Activated CD4-positive, alpha-beta T cell treated with anti-CD3 and anti-CD28 coated beads, Interleukin-2, Interleukin-6, amounts not matched to agents 100 ng/mL and 50 ng/mL, durations not matched to agents 16 hours and 8 hours (primary cell): ENCODE data around the gene SYTL3.
"Not testable (repeated sequence)": the region's sequence is repeated elsewhere in the genome, so short reads cannot be mapped to it uniquely, and the experiment has no call there.

Experiments
- DNase-seq: peaks from one replicate; pipeline ENCODE4 v3.0.0-alpha.2; 2020

Gene SYTL3, protein sequence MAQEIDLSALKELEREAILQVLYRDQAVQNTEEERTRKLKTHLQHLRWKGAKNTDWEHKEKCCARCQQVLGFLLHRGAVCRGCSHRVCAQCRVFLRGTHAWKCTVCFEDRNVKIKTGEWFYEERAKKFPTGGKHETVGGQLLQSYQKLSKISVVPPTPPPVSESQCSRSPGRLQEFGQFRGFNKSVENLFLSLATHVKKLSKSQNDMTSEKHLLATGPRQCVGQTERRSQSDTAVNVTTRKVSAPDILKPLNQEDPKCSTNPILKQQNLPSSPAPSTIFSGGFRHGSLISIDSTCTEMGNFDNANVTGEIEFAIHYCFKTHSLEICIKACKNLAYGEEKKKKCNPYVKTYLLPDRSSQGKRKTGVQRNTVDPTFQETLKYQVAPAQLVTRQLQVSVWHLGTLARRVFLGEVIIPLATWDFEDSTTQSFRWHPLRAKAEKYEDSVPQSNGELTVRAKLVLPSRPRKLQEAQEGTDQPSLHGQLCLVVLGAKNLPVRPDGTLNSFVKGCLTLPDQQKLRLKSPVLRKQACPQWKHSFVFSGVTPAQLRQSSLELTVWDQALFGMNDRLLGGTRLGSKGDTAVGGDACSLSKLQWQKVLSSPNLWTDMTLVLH

DNA sequence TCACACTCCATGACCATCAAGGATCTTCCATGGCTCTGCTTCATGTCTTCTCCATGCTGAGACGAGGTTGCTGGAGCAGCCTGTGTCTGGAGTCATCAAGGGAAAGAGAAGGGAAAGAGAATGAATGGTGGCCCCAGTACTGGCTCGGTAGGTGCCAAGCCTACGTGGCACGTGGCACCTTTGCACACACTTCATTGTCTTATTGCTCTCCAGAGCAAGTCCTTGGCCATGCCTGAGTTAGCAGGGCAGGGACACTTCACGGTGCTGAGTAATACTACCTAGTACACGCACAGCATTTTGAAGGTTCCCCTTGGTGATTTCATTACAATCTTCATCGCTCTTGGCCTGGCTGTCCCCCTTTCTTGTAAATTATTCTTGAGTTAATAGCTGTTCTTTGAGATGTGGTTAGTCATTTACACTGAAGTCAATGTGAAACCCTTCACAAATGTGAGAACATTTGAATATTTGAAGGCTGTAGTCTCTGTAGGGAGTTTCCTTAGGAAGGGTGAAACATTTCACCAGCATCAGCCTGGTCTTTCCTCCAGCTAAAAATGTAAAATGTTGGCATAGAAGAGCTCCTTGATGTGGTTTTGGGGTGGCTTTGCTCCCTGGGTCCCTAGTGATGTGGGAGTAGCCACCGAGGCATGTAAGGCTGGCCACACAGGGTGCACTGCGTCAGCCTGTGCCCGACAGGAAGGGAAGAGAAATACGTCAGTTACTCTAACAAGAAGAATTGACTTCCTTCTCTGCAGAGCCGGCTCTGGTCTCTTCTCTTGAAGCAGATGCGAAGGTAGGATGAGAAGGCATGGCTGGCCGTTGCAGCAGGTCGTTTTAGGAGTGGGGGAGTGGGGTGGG lies at the start of gene SYTL3:
Gene SYTL3, plus strand, starts transcription at position 766 of the 855 bp plus-strand sequence. CDS start 13,215 bp downstream, outside the sequence.
- DNase-seq, result peak; percentile 92

DNA sequence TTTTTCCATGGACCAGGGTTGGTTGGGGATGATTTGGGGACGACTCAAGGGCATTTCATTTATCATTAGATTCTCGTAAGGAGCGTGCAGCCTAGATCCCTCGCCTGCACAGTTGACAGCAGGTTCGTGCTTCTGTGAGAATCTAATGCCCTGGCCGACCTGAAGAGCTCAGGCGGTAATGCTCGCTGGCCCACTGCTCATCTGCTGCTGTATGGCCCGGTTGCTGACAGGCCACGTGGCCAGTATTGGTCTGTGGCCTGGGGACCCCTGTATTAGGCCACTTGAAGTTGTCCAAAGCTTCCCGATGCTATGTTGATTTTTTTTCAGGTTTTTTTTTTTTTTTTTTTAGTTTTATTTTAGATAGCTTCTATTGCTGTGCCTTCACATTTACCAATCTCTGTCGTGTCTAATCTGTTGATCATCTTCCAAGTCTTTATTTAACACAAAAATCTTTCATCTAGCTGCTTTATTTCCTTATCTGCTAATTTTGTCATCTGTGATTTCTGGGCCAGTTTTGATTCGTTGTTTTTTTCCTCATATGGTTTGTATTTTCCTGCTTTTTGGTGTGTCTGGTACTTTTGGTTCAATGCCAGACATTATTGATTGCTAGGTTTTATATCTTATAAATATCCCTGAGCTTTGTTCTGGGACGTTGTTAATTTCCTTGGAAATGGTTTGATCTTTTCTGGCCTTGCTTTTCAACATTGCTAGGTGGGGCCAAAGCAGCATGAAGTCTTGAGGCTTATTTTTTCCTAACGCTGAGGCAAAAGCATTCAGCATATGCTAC lies 46.4 kb upstream of the SYTL3 start:
- no peak for DNase-seq

DNA sequence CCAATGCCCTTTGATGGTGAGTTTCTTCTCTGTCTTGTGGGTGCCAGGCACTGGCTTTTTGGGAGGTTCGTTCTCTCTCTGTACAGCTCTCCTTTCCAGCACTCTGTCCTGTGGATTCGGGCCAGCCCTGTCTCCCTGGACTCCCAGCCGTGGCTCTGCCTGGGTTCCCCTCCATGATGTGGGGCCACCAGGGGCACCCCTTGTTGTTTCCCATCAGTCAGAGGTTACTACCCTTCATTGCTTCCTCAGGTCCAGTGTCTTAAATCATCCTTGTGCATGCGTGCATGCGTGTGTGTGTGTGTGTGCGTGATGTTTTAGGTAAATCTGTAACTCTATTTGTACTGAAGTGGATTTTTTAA lies 45.8 kb upstream of the SYTL3 start:
- DNase-seq, result no peak

DNA sequence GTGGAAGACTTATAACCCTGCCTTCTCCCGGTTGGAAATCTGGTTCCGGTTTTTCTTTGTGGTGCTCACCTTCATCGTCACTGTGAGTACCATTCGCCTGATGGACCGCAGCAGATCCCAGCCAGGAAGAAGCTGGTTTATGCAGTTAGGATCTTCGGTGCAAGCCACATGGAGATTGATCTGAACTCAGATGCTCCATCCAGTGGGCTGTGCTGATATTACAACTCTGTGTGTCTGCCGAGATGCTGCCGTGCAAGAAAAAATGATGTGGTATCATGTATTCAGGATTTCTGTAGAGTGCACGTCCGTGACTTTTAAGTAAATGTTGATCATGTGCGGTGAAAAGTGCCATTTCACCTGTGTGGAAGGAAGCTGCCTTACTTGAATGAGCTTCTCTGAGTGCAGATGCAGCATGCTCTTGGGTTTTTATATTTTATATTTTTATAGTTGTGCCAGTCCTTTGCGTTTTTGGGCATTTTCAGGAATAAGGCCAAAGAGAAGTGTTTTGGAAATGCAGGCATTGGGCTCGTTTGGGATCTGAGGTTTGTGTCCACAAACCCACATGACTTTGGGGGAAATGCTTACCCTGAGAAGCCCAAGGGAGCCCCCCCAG lies 44.5 kb upstream of the SYTL3 start:
- peak; percentile 65 for DNase-seq

DNA sequence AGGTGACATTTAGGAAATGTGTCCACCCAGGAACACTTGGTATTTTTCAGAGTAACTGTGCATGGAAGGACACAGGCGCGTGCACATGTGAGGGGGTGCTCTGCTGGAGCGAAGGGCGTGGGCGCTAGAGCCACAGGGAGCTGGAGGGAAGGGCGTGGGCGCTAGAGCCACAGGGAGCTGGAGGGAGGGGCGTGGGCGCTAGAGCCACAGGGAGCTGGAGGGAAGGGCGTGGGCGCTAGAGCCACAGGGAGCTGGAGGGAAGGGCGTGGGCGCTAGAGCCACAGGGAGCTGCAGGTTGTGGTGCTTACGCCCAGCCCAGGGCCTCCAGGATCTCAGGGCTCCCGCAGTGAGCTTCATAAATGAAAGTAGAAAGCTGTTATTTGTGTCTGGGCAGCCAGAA lies 43.8 kb upstream of the SYTL3 start:
- not testable (repeated sequence) for DNase-seq

DNA sequence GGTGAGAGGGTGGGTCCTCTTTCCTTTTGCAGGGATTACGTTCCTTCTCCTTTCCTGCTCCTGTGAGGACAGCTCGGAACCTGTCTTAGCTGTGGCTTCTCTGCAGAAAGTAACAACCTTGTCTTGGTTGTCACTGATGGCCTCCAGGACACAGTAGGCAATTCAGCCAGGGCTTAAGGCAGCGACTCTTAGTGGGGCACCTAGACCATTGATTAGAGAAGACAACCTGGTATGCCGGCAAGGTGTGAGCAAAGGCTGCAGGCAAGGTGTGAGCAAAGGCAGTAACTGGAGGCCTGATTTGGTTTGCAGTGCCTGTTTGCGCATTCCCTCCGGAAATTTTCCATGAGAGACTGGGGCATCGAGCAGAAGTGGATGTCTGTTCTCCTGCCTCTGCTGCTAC lies 42.9 kb upstream of the SYTL3 start:
- no peak for DNase-seq

DNA sequence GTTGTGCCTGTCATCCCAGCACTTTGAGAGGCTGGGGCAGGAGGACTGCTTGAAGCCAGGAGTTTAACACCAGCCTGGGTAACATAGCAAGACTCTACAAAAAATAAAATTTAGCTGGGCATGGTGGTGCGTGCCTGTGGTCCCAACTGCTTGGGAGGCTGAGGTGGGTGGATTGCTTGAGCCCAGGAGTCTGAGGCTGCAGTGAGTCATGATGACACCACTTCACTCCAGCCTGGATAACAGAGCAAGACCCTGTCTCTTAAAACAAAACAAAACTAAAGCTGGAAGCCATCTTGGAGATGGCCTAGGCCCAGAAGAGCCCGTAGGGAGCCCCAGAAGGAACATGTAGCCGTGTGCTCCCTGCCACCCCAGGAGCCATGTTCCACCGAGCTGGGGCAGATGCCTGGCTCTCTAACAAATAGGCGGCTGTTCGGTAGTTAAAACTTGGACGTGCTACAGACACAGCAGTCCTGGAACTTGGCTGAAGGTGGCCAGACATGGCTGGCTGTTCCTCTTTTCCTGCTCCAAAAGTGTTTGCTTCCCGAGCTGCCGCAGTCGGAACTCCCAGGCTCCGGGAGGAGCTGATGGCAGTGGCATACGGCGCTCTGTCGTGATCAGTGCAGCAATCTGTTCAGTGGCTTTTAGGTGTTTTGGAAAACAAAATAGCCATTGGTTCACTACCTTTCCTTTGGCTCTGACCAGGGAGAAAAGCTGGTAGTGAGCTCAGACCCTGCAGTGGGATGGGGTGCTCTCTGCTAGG lies 42.3 kb upstream of the SYTL3 start:
- no peak for DNase-seq

DNA sequence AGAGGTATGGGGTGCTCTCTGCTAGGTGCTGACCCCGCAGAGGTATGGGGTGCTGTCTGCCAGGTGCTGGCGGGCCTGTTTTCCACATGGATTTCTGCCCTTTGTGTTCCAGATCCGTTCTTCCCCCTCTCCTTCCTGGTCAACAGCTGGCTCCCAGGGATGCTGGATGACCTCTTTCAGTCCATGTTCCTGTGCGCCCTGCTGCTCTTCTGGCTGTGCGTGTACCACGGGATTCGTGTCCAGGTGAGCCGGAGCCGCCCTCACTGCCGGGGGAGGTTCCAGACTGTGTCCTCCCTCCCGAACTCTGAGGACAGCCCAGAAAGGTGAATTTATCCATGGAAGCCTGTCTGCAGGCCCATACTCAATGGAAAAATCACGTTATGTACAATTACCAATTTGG lies 41.6 kb upstream of the SYTL3 start:
- DNase-seq, result no peak

DNA sequence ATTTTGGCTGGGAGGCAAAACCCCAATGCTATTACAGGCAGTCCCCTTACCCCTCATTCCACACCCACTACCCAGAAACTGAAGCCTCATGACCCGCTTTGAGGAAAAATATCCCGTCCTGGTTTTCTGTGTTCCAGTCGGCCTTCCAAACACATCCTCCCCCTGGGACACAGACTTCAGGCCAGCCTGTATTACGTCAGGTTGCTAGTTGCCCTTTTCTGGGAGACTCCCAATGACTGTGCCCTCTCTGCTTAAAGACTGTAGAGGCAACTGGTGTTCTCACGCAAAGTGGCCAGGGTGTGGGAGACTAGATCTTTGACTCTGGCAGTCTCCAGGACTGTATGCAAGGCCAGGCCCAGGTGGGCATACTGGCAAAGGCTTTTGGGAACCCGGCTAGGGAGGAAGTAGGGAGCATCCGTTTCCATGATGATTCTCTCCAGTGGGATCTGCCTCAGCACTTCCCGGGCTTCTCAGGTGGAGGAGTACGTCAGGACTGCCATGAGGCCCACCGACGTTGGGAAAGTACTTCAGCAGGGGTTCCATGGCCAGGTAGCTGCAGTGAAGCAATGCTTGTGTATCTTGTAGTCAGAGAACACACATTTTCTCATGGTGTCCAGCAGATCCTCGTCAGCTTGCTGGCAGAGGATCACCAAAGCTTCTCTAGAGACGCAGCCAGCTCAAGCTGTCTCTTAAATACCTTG lies 40.2 kb upstream of the SYTL3 start:
- no peak for DNase-seq

DNA sequence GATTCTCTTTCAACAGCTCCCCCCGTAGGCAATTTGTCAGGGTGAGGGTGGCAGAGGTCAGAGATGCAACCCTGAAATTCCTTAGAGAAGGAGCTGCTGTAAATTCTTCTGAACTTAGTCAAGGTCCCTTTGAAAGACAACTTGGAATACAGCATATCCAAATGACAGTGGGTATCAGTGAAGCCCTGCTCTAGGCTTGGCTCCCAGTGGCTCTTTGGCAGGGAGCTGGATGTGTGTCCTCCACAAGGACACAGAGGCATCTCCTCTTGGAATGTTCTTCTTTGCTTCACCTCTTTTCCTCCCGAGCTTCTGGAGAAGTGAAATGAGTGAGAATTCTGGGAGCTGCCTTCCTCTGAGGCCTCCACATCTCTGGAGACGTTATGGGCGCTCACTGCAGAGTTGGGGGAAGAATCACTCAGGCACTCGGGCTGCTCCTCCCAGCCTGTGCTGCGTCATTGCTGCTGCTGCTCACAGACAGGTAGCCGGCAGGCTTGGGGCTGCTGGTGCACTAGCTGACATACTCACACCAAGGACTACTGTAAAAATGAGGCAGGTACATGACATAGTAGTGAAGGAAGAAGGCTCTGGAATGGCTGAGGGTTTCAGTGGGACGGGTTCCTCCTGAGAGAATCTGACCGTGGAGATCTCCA lies 39.4 kb upstream of the SYTL3 start:
- DNase-seq, result no peak

DNA sequence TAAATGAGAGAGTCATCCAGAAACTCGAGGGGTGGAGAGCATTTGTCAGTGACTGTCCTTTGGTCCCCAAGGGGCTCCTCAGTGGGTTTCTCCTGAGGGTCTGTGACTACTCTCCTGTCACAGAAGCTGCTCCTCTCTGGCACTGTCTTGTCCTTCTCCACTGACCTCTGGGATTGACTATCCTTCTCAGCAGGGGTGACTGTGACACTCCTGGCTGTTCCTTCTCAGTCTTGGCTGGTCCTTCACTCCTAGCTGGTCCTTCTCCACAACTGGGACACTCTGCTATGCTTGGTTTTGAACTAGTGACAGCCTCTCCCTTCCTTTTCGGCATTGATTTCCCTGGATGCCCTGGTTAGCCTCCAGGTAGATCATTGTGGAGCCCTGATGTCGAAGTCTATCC lies 38.8 kb upstream of the SYTL3 start:
- no peak for DNase-seq

DNA sequence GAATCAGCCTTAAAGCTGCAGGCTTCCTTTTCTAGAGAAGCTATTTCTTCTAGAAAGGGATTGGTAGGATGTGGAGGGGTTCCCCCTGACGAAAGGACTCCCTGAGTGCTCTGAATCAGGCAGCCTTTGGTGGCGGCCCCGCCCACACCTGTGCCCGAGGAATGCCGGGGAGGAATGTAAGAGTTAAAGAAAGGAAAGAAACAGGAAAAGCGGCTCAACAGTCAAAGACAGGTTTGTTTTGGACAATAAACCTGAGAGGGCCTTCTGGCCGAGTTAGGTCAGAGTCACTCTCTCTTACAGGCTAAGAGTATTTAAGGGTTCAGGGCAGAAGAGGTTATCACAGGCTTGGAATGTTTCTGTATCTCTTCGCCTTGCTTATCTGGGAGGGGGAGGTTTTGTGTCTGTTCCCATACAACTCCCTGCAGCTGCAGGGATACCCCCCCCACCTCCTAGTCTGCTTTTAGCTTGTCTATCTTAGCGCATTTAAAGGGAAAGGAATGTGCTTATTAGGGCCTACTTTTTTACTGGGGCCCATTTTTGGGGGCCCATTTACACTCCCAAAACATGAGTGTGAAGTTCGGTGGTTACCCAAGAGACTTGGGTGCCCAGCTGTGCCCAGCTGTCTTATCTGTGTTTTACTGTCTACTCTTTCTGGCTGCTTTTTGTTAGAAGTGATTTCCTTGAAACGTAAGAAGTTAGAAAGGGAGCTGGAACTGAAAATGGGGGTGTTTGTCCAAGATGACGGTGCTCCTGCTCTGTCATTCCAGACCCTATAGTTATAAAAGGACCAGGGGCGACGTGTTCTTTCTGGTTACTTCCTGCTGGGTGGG lies 38.1 kb upstream of the SYTL3 start:
- no peak for DNase-seq

DNA sequence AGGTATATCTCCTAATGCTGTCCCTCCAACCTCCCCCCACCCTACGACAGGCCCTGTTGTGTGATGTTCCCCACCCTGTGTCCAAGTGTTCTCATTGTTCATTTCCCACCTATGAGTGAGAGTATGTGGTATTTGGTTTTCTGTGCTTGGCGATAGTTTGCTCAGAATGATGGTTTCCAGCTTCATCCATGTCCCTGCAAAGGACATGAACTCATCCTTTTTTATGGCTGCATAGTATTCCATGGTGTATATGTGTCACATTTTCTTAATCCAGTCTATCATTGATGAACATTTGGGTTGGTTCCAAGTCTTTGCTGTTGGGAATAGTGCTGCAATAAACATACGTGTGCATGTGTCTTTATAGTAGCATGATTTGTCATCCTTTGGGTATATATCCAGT lies 35.2 kb upstream of the SYTL3 start:
- DNase-seq, result not testable (repeated sequence)

DNA sequence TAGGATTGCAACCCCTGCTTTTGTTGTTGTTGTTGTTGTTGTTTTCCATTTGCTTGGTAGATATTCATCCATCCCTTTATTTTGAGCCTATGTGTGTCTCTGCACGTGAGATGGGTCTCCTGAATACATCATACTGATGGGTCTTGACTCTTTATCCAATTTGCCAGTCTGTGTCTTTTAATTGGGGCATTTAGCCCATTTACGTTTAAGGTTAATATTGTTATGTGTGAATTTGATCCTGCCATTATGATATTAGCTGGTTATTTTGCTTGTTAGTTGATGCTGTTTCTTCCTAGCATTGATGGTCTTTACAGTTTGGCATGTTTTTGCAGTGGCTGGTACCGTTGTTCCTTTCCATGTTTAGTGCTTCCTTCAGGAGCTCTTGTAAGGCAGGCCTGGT lies 31.6 kb upstream of the SYTL3 start:
- not testable (repeated sequence) for DNase-seq

DNA sequence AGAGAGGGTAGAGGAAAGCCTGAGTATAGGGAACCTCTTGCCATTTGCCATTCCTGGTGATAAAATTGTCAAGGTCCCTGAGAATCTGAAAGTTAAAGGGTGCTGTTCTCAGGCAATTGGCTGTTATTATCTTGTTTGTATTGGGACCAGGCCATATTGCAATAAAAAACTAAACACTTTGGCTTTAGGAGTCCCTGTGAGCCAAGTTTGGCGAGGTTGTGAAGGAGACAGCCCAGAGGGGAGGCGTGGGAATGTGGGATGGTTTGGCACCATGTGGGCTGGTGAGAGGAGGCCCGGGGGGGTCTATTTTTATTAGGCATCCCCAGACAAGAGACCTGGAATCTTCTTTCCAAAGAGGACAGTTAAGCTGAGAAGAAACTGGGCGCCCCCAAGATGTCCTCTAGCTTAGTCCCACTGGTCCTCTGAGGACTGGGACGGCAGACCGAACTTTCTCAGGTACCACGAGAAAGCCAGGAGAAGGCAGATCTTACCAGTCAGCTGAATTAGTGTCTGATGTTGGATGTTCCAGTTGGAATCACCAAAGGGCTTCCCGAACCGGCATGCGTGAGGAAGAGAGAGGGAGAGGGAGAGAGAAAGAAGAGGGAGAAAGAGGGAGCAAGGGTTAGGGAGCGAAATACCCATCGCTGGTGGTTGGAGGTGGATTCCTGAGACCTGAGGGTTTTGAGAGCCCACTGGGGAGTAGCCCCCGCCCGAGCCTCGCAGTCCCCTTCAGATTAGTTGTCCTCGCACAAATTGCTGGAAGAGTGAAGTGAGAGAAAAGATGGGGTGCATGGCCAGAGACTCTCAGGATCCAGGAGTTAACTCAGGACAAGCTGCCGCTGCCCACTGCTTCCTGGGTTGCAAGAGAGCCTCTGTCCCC lies 29.7 kb upstream of the SYTL3 start:
- no peak for DNase-seq

DNA sequence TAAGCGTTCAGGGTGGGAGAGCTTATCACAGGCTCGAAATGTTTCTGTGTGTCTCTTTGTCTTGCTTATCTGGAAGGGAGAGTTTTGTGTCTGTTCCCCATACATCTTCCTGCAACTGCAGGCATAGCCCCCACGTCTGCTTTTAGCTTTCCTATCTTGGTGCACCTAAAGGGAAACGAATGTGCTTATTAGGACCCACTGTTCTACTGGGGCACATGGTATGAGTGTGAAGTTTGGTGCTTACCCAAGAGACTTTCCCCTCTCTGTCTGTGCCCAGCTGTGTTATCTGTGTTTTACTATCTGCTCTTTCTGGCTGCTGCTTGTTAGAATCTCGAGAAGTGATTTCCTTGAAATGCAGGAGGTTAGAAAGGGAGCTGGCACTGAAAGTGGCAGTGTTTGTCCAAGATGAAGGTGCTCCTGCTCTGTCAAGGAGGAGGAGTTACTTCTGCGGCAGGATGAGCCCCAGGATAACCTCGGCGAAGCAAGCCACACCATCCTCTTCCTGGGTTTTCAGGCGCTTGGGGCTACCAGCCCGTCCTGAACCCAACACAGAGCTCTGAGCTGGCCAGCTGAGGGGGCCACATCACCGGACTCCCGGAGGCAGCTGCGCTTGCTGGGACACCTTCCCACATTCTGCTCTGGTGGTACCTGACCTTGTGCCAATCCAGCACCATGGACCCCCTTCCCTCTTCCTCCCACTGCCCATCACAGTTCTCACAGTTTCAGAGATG lies 28.7 kb upstream of the SYTL3 start:
- no peak for DNase-seq

DNA sequence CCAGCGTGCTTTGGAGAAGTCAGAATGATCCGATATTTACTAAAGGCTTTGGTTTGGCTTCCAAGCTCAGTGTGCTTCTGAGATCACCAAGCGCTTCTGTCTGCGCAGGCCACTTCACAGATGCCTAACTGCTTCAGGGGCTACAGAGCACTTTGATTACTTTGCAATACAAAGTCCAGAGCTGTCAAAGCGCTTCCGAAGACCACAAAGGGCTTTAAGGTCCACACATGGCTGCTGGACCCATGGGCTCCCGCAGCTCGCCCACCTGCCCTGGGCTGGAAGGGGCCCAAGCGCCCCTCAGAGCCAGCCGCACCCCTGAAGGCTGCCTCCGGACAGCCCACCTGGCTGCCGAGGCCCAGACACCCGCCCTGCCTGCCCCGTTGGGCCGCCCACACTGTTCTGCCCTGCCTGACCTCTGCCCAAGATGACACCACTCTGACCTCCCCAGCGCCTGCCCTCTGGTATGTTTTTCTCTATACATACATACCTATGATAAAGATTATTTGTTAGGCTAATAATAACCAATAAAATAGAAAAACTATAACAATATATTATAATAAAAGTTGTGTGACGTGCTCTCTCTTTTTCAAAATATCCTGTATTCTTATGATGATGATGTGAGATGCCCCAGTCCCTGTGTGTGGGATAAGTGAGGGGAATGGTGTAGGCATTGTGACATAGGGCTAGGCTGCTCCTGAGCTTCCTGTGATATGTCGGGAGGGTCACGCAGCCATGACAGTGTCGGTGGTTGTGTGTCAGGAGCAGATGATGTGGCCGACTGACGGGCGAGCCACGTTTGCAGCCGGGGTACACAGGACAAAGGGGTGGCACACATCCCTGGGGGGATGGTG lies 27.9 kb upstream of the SYTL3 start:
- no peak for DNase-seq
